Peyer's patch (tissue), 4 donors: Measurements from ENCODE around the gene UTRN.

Source experiments
- CTCF ChIP-seq, 6 experiments: fragments of 450-650 bp in 4 of 6; fragments of 200-600 bp in 2 of 6; sonication (generic) in 1 of 6; IDR thresholded peaks; one replicate each; pipeline ENCODE4 v1.5.1; 2017 to 2019; ENCODE audit warnings: antibody characterized with exemption in 6 of 6, mild to moderate bottlenecking in 3 of 6, moderate library complexity in 1 of 6
- POLR2A ChIP-seq, 2 donors: fragments of 450-650 bp; IDR thresholded peaks; one replicate each; pipeline ENCODE4 v1.5.1; 2017; ENCODE audit warnings: antibody characterized with exemption in 2 of 2, mild to moderate bottlenecking in 2 of 2, moderate library complexity in 2 of 2

GRCh38 chr6:144284478-144284782 lies 705 bp upstream of the UTRN start:
- TF ChIP-seq CTCF (IDR thresholded peaks at IDR 0.05) (no peak), POLR2A (IDR thresholded peaks at IDR 0.05) (no peak)
